H9 (cell line): ENCODE results near the gene BBC3. TPM values are rescaled to one million over a fixed set of nuclear protein-coding genes. Genes with fewer than 3 reads are reported as not detected.

Source experiments
- DNase-seq: peaks from one replicate; pipeline ENCODE4 v3.0.0-alpha.2; 2017
- H2AFZ ChIP-seq: one replicate; pipeline ENCODE4 v1.6.1; 2013; ENCODE audit warnings: mild to moderate bottlenecking, low read length, control low read depth, moderate library complexity
- H2AK5ac ChIP-seq: 2 replicates; pipeline ENCODE4 v1.6.1; 2013; ENCODE audit warnings: low read length, control low read depth, mixed read lengths; ENCODE audit not compliant: insufficient read length
- H2BK120ac ChIP-seq: one replicate; pipeline ENCODE4 v1.6.1; 2013; ENCODE audit warnings: low read depth, mild to moderate bottlenecking, low read length, control low read depth, inconsistent platforms; ENCODE audit not compliant: poor library complexity, severe bottlenecking
- H2BK12ac ChIP-seq: 2 replicates; pipeline ENCODE4 v1.6.1; 2013; ENCODE audit warnings: low read length, control low read depth, mixed read lengths, low read depth; ENCODE audit not compliant: insufficient read length
- H2BK15ac ChIP-seq: 2 replicates; pipeline ENCODE4 v1.6.1; 2013; ENCODE audit warnings: low read depth, low read length, control low read depth
- H2BK20ac ChIP-seq: one replicate; pipeline ENCODE4 v1.6.1; 2013; ENCODE audit warnings: low read depth, mild to moderate bottlenecking, low read length, control low read depth, inconsistent platforms; ENCODE audit not compliant: poor library complexity, severe bottlenecking
- H2BK5ac ChIP-seq: 2 replicates; pipeline ENCODE4 v1.6.1; 2013; ENCODE audit warnings: low read length, control low read depth, mixed read lengths; ENCODE audit not compliant: insufficient read length
- H3K14ac ChIP-seq: 2 replicates; pipeline ENCODE4 v1.6.1; 2013; ENCODE audit warnings: low read length, control low read depth; ENCODE audit not compliant: insufficient read depth
- H3K18ac ChIP-seq: 2 replicates; pipeline ENCODE4 v1.6.1; 2013; ENCODE audit warnings: low read depth, mild to moderate bottlenecking, mixed read lengths, low read length, control low read depth; ENCODE audit not compliant: insufficient read length
- H3K23ac ChIP-seq: 2 replicates; pipeline ENCODE4 v1.6.1; 2013; ENCODE audit warnings: low read length, control low read depth, mixed read lengths, low read depth; ENCODE audit not compliant: insufficient read length
- H3K23me2 ChIP-seq: 2 replicates; pipeline ENCODE4 v1.6.1; 2013; ENCODE audit warnings: low read depth, mild to moderate bottlenecking, mixed read lengths, low read length, control low read depth; ENCODE audit not compliant: insufficient read length, poor library complexity, severe bottlenecking
- H3K27ac ChIP-seq: 2 replicates; pipeline ENCODE4 v1.5.1; 2013; ENCODE audit warnings: low read length, control low read depth, mixed read lengths, low read depth; ENCODE audit not compliant: insufficient read length
- H3K27me3 ChIP-seq: 2 replicates; pipeline ENCODE4 v1.6.1; 2013; ENCODE audit warnings: low read length, control low read depth, inconsistent platforms; ENCODE audit not compliant: insufficient read depth
- H3K4ac ChIP-seq: 2 replicates; pipeline ENCODE4 v1.6.1; 2013; ENCODE audit warnings: low read depth, mild to moderate bottlenecking, control low read depth, inconsistent platforms, low read length, moderate library complexity
- H3K4me1 ChIP-seq: 2 replicates; pipeline ENCODE4 v1.6.1; 2013; ENCODE audit warnings: low read length, control low read depth, inconsistent platforms; ENCODE audit not compliant: insufficient read depth
- H3K4me2 ChIP-seq: 2 replicates; pipeline ENCODE4 v1.6.1; 2013; ENCODE audit warnings: low read length, control low read depth, mixed read lengths; ENCODE audit not compliant: insufficient read length, insufficient read depth
- H3K56ac ChIP-seq: 2 replicates; pipeline ENCODE4 v1.6.1; 2013; ENCODE audit warnings: low read depth, mild to moderate bottlenecking, mixed read lengths, low read length, control low read depth; ENCODE audit not compliant: insufficient read length
- H3K79me1 ChIP-seq: 2 replicates; pipeline ENCODE4 v1.6.1; 2013; ENCODE audit warnings: low read depth, mild to moderate bottlenecking, moderate library complexity, low read length, control low read depth, inconsistent platforms; ENCODE audit not compliant: insufficient read depth, poor library complexity, severe bottlenecking
- H3K79me2 ChIP-seq: 2 replicates; pipeline ENCODE4 v1.6.1; 2013; ENCODE audit warnings: low read length, control low read depth, inconsistent platforms; ENCODE audit not compliant: insufficient read depth
- H3K9ac ChIP-seq: 2 replicates; pipeline ENCODE4 v1.6.1; 2013; ENCODE audit warnings: low read length, control low read depth, mixed read lengths; ENCODE audit not compliant: insufficient read length; ENCODE audit errors: extremely low read depth
- H3K9me3 ChIP-seq: one replicate; pipeline ENCODE4 v1.6.1; 2013; ENCODE audit warnings: low read depth, low read length, inconsistent platforms; ENCODE audit not compliant: control insufficient read depth
- H3T11ph ChIP-seq: one replicate; pipeline ENCODE4 v1.6.1; 2013; ENCODE audit warnings: mild to moderate bottlenecking, low read length, control low read depth, inconsistent platforms
- H4K20me1 ChIP-seq: one replicate; pipeline ENCODE4 v1.6.1; 2013; ENCODE audit not compliant: control insufficient read depth, insufficient read length, insufficient read depth
- H4K5ac ChIP-seq: 2 replicates; pipeline ENCODE4 v1.6.1; 2013; ENCODE audit warnings: low read depth, mild to moderate bottlenecking, mixed read lengths, low read length, control low read depth; ENCODE audit not compliant: insufficient read length
- H4K8ac ChIP-seq: replicated peaks from 2 replicates; pipeline ENCODE4 v1.6.1; 2013; ENCODE audit warnings: low read length, control low read depth, mixed read lengths, low read depth; ENCODE audit not compliant: insufficient read length
- H4K91ac ChIP-seq: 2 replicates; pipeline ENCODE4 v1.6.1; 2013; ENCODE audit warnings: low read depth, mild to moderate bottlenecking, moderate library complexity, mixed read lengths, low read length, control low read depth; ENCODE audit not compliant: insufficient read length
- H3K27ac Mint-ChIP-seq, 3 experiments: 2 replicates in 2 of 3; 3 replicates in 1 of 3; pipeline ENCODE4 v1.8.0; 2020 to 2021; ENCODE audit warnings: mixed read lengths in 3 of 3, mild to moderate bottlenecking in 1 of 3, moderate library complexity in 1 of 3
- H3K27me3 Mint-ChIP-seq: 2 replicates; pipeline ENCODE4 v1.8.0; 2021; ENCODE audit warnings: low read depth, mild to moderate bottlenecking, moderate library complexity, mixed read lengths
- H3K36me3 Mint-ChIP-seq, 3 experiments: 2 replicates in 2 of 3; 3 replicates in 1 of 3; pipeline ENCODE4 v1.8.0; 2020 to 2021; ENCODE audit warnings: low read depth in 3 of 3, mixed read lengths in 3 of 3; ENCODE audit not compliant: insufficient read depth in 1 of 3
- H3K4me1 Mint-ChIP-seq, 2 experiments: 2 replicates each; pipeline ENCODE4 v1.8.0; 2020; ENCODE audit warnings: mixed read lengths in 2 of 2
- H3K4me3 Mint-ChIP-seq, 2 experiments: 2 replicates in 1 of 2; 3 replicates in 1 of 2; pipeline ENCODE4 v1.8.0; 2020 to 2021; ENCODE audit warnings: mild to moderate bottlenecking in 2 of 2, mixed read lengths in 2 of 2, moderate library complexity in 1 of 2
- H3K9me3 Mint-ChIP-seq, 2 experiments: 2 replicates in 1 of 2; 3 replicates in 1 of 2; pipeline ENCODE4 v1.8.0; 2020; ENCODE audit warnings: mild to moderate bottlenecking in 2 of 2, mixed read lengths in 2 of 2, moderate library complexity in 1 of 2
- CTCF ChIP-seq: fragments of 200-600 bp; sonication (generic); conservative IDR thresholded peaks from 3 replicates; pipeline ENCODE4 v1.8.0; 2021; ENCODE audit warnings: antibody characterized with exemption, mild to moderate bottlenecking
- WGBS: extraction: QIAGEN DNeasy Blood & Tissue Kit; methylation state at CpG from one replicate; pipeline ENCODE4 v1.1.7; 2013; ENCODE audit warnings: missing lambda C conversion rate, low lambda C conversion rate, mixed read lengths; ENCODE audit not compliant: insufficient read length; ENCODE audit errors: extremely low coverage; 5-methylcytosine and 5-hydroxymethylcytosine counted together
- total RNA-seq: library from RNA; stranded (reverse); gene quantifications from 2 replicates; pipeline ENCODE4 v1.2.1, GENCODE V29; 2021

Gene BBC3
- total RNA-seq, 1 experiment from 2014 or later: 23.2 TPM

- no peak overlapping the region for H2BK15ac ChIP-seq
- H3K27ac ChIP-seq: no peak overlapping the region
- no peak overlapping the region for H2BK120ac ChIP-seq
- H3K23me2 ChIP-seq: peaks cover 14% of the 10 kb centered on the region
- peak overlapping the region; percentile 81 for H3K4me2 ChIP-seq
- no CpG with 5 or more reads among the region's 62 CpGs for WGBS
- H3K4ac ChIP-seq: no peak overlapping the region
- H3K79me2 ChIP-seq: no peaks in the 10 kb centered on the region
- peak; percentile 78 for DNase-seq
- peak overlapping the region; percentile 22 to 69 for H3K4me3 Mint-ChIP-seq
- no peaks in the 10 kb centered on the region; a peak in 1 of 7 replicates for H3K36me3 Mint-ChIP-seq
- no peak overlapping the region for H3K9ac ChIP-seq
- H3K56ac ChIP-seq: no peak overlapping the region
- no peak overlapping the region for H4K5ac ChIP-seq
- peaks cover 2% of the 10 kb centered on the region; the same call in 1 of the 2 replicates for H3K27me3 ChIP-seq
- TF ChIP-seq CTCF: no peak
- H3K4me1 Mint-ChIP-seq: peaks cover 15 to 24% of the 10 kb centered on the region in 2 experiments
- H2BK5ac ChIP-seq: no peak overlapping the region
- no peak overlapping the region for H2BK20ac ChIP-seq
- H3K79me1 ChIP-seq: no peaks in the 10 kb centered on the region
- no peaks in the 10 kb centered on the region for H3K9me3 ChIP-seq
- H3T11ph ChIP-seq: no peak overlapping the region
- H3K27ac Mint-ChIP-seq: no peak overlapping the region
- peaks cover 0 to 3% of the 10 kb centered on the region in 2 experiments; a peak in 2 of 5 replicates for H3K9me3 Mint-ChIP-seq
- H2BK12ac ChIP-seq: no peak overlapping the region
- H4K8ac ChIP-seq: no peak overlapping the region
- H2AK5ac ChIP-seq: no peak overlapping the region
- no peak overlapping the region for H4K91ac ChIP-seq
- H3K14ac ChIP-seq: no peak overlapping the region
- H3K27me3 Mint-ChIP-seq: peaks cover 28% of the 10 kb centered on the region
- peaks cover 3% of the 10 kb centered on the region; the same call in 1 of the 2 replicates for H3K4me1 ChIP-seq
- H2AFZ ChIP-seq: no peak overlapping the region
- no peaks in the 10 kb centered on the region for H4K20me1 ChIP-seq
- no peak overlapping the region for H3K23ac ChIP-seq
- no peak overlapping the region for H3K18ac ChIP-seq
These were observed 8.8 kb upstream of the BBC3 start for GRCh38 chr19:47239610-47240296.
